SU-DHL-6 (cell line): ENCODE results near the gene CRISPLD2.

ENCODE experiments used
- H2AFZ ChIP-seq: fragments of 200-600 bp; sonication (generic); 2 replicates; pipeline ENCODE4 v1.6.1; 2014; ENCODE audit warnings: low read depth, mild to moderate bottlenecking, moderate library complexity, mixed read lengths, antibody characterized with exemption, low read length; ENCODE audit not compliant: severe bottlenecking
- H3F3A ChIP-seq: fragments of 200-600 bp; shearing (Covaris generic); 2 replicates; pipeline ENCODE4 v1.6.0; 2016; ENCODE audit warnings: antibody characterized with exemption, mild to moderate bottlenecking; ENCODE audit not compliant: insufficient read depth
- H3K27ac ChIP-seq: fragments of 200-600 bp; sonication (generic); 2 replicates; pipeline ENCODE4 v1.5.1; 2016; ENCODE audit warnings: low read depth, mild to moderate bottlenecking, low read length, moderate library complexity, mixed read lengths
- H3K27me3 ChIP-seq: fragments of 200-600 bp; sonication (generic), shearing (Covaris generic); 2 replicates; pipeline ENCODE4 v1.6.0; 2014; ENCODE audit warnings: mild to moderate bottlenecking, low read length
- H3K36me3 ChIP-seq: fragments of 200-600 bp; sonication (generic); 2 replicates; pipeline ENCODE4 v1.6.1; 2014; ENCODE audit warnings: mild to moderate bottlenecking, low read length, mixed read lengths
- H3K4me2 ChIP-seq: fragments of 300-600, 200-600 bp; shearing (Covaris generic), sonication (generic); 2 replicates; pipeline ENCODE4 v1.6.0; 2014; ENCODE audit warnings: low read length, low read depth, mild to moderate bottlenecking; ENCODE audit not compliant: poor library complexity, severe bottlenecking
- H3K4me3 ChIP-seq: fragments of 200-600 bp; sonication (generic); 2 replicates; pipeline ENCODE4 v1.5.1; 2014; ENCODE audit warnings: antibody characterized with exemption, low read length, mild to moderate bottlenecking, mixed read lengths; ENCODE audit not compliant: insufficient read depth, poor library complexity, severe bottlenecking
- H3K79me2 ChIP-seq: fragments of 200-600 bp; sonication (generic); 2 replicates; pipeline ENCODE4 v1.6.1; 2014; ENCODE audit warnings: mild to moderate bottlenecking, low read length, moderate library complexity; ENCODE audit not compliant: insufficient read depth
- H3K9ac ChIP-seq: fragments of 200-600 bp; sonication (generic); 2 replicates; pipeline ENCODE4 v1.7.0; 2014; ENCODE audit warnings: mild to moderate bottlenecking, low read length
- H3K9me2 ChIP-seq: fragments of 200-600 bp; sonication (generic); replicated peaks from 2 replicates; pipeline ENCODE4 v1.6.1; 2014; ENCODE audit warnings: low read length; ENCODE audit not compliant: insufficient read depth
- H3K9me3 ChIP-seq: fragments of 200-600 bp; sonication (generic); 2 replicates; pipeline ENCODE4 v1.6.1; 2014; ENCODE audit warnings: low read length, mixed read lengths; ENCODE audit not compliant: insufficient read depth
- H4K20me1 ChIP-seq: fragments of 200-600 bp; sonication (generic); 2 replicates; pipeline ENCODE4 v1.6.1; 2014; ENCODE audit warnings: low read depth, mild to moderate bottlenecking, antibody characterized with exemption, low read length, moderate library complexity, mixed read lengths
- EZH2phosphoT487 ChIP-seq: fragments of 200-600 bp; sonication (generic), shearing (Covaris generic); conservative IDR thresholded peaks from 2 replicates; pipeline ENCODE4 v1.6.1; 2018; ENCODE audit warnings: mild to moderate bottlenecking, antibody characterized with exemption, low read length, moderate library complexity, mixed read lengths
- TF ChIP-seq, protein P1 (sequence below): fragments of 200-600 bp; sonication (generic); IDR thresholded peaks from one replicate; pipeline ENCODE4 v1.5.1; 2017; ENCODE audit warnings: antibody characterized with exemption, mild to moderate bottlenecking, low read length, moderate library complexity; ENCODE audit not compliant: insufficient read depth, poor library complexity, severe bottlenecking

The CRISPLD2 gene

GRCh38 chr16:84927621-84928591 lies 108.1 kb downstream of the CRISPLD2 start:
- no peak overlapping the region for H3K9ac ChIP-seq
- H2AFZ ChIP-seq, result no peak overlapping the region
- H3K4me2 ChIP-seq, result no peak overlapping the region
- H3K27ac ChIP-seq, result no peak overlapping the region
- no peaks in the 10 kb centered on the region for H3K27me3 ChIP-seq
- no peaks in the 10 kb centered on the region for H3F3A ChIP-seq
- H3K9me2 ChIP-seq, result no peaks in the 10 kb centered on the region
- no peaks in the 10 kb centered on the region for H3K9me3 ChIP-seq
- TF ChIP-seq, protein P1, sequence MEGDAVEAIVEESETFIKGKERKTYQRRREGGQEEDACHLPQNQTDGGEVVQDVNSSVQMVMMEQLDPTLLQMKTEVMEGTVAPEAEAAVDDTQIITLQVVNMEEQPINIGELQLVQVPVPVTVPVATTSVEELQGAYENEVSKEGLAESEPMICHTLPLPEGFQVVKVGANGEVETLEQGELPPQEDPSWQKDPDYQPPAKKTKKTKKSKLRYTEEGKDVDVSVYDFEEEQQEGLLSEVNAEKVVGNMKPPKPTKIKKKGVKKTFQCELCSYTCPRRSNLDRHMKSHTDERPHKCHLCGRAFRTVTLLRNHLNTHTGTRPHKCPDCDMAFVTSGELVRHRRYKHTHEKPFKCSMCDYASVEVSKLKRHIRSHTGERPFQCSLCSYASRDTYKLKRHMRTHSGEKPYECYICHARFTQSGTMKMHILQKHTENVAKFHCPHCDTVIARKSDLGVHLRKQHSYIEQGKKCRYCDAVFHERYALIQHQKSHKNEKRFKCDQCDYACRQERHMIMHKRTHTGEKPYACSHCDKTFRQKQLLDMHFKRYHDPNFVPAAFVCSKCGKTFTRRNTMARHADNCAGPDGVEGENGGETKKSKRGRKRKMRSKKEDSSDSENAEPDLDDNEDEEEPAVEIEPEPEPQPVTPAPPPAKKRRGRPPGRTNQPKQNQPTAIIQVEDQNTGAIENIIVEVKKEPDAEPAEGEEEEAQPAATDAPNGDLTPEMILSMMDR, result no peak
- TF ChIP-seq EZH2phosphoT487, result no peak
- H3K79me2 ChIP-seq, result no peaks in the 10 kb centered on the region
- no peaks in the 10 kb centered on the region for H4K20me1 ChIP-seq
- H3K4me3 ChIP-seq, result no peak overlapping the region
- H3K36me3 ChIP-seq, result no peaks in the 10 kb centered on the region

DNA sequence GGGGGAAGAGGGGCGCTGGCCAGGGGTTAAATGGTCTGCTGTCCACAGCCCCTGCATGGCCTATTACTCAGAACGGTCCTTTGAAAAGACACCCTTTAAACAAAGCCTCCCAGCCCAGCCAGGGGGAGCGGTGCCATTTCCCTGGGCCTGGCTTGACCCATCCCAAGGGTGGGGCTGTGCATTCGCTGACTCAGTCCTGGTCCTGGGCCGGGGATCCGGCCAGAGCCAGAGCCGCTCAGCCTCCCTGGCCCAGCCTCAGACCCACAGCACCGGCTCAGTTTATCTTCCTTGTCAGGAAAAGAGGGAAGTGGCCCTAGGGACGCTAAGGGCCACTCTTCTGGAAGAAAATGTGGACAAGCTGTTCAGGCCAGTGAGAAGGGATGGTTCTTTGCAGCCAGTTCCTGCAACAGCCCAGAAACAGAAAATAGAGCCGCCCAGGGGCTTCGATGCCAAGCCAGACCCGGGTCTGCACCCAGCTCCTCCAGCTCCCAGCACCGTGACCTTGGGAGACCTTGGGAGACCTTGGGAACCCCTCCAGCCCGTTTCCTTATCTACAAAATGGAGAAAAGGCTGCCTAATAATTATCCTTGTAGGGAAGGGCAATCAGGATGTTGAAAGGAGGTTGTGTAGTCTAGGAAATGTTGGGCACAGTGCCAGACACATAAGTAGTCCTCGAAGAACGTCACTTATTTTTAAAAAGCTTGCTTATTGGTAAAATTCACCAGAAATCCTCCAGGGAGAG lies 109.1 kb downstream of the CRISPLD2 start:
- TF ChIP-seq, protein P1, result no peak
- no peak for TF ChIP-seq EZH2phosphoT487
- Histone ChIP-seq H4K20me1 (no peaks in the 10 kb centered on the region), H3K9me2 (no peaks in the 10 kb centered on the region), H3K9me3 (no peaks in the 10 kb centered on the region), H3F3A (no peaks in the 10 kb centered on the region), H3K4me2 (no peak overlapping the region), H3K36me3 (no peaks in the 10 kb centered on the region), H3K79me2 (no peaks in the 10 kb centered on the region), H3K27ac (no peak overlapping the region), H3K9ac (no peak overlapping the region), H2AFZ (no peak overlapping the region), H3K4me3 (no peak overlapping the region), H3K27me3 (no peaks in the 10 kb centered on the region)

- no peaks in the 10 kb centered on the region for H3K36me3 ChIP-seq
- no peaks in the 10 kb centered on the region for H3F3A ChIP-seq
- TF ChIP-seq EZH2phosphoT487, result no peak
- TF ChIP-seq, protein P1, result no peak
- H3K9me3 ChIP-seq, result no peaks in the 10 kb centered on the region
- H3K27me3 ChIP-seq, result no peaks in the 10 kb centered on the region
- no peak overlapping the region for H3K27ac ChIP-seq
- no peak overlapping the region for H3K9ac ChIP-seq
- H3K79me2 ChIP-seq, result no peaks in the 10 kb centered on the region
- no peak overlapping the region for H3K4me2 ChIP-seq
- no peaks in the 10 kb centered on the region for H4K20me1 ChIP-seq
- H2AFZ ChIP-seq, result no peak overlapping the region
- H3K9me2 ChIP-seq, result no peaks in the 10 kb centered on the region
- H3K4me3 ChIP-seq, result no peak overlapping the region
These were observed 109.9 kb downstream of the CRISPLD2 start for GRCh38 chr16:84929421-84930297.
